HepG2 (cell line): Measurements from ENCODE around the gene TEKT5. TPM values are rescaled to one million over a fixed set of nuclear protein-coding genes. Genes with fewer than 3 reads are reported as not detected.

ENCODE experiments used
- ARNTL ChIP-seq: sonication (generic); formaldehyde crosslinking; IDR thresholded peaks from 2 replicates; pipeline ENCODE4 v1.4.0; 2020; ENCODE audit warnings: mild to moderate bottlenecking, missing genetic modification reagents
- BCL3 ChIP-seq: sonication (generic); formaldehyde crosslinking; IDR thresholded peaks from 2 replicates; pipeline ENCODE4 v1.5.1; 2020; ENCODE audit warnings: mild to moderate bottlenecking, missing genetic modification reagents, moderate library complexity
- CHD4 ChIP-seq: fragments of 200-600 bp; sonication (generic); IDR thresholded peaks from 2 replicates; pipeline ENCODE4 v1.7.0; 2017; ENCODE audit warnings: mild to moderate bottlenecking, low read length, borderline replicate concordance
- ETV5 ChIP-seq: IDR thresholded peaks from 2 replicates; pipeline ENCODE4 v1.6.1; 2018; ENCODE audit warnings: missing biosample characterization, missing genetic modification reagents, inconsistent platforms, borderline replicate concordance
- GLMP ChIP-seq: sonication (generic); formaldehyde crosslinking; IDR thresholded peaks from 2 replicates; pipeline ENCODE4 v1.9.0; 2021; ENCODE audit warnings: missing genetic modification reagents, mild to moderate bottlenecking, borderline replicate concordance
- KDM4B ChIP-seq: sonication (generic); formaldehyde crosslinking; IDR thresholded peaks from 2 replicates; pipeline ENCODE4 v1.4.0; 2020; ENCODE audit warnings: missing genetic modification reagents
- MAFK ChIP-seq, 2 experiments: IDR thresholded peaks in 1 of 2; conservative IDR thresholded peaks in 1 of 2; 2 replicates each; pipeline ENCODE4 v1.6.1; 2011; ENCODE audit warnings: improper control_type of control experiment in 2 of 2, low read length in 2 of 2
- MAX ChIP-seq: IDR thresholded peaks from 2 replicates; pipeline ENCODE4 v1.6.1; 2012; ENCODE audit warnings: inconsistent platforms
- NRL ChIP-seq: sonication (generic); formaldehyde crosslinking; IDR thresholded peaks from 2 replicates; pipeline ENCODE4 v1.5.0; 2020; ENCODE audit warnings: missing genetic modification reagents, mild to moderate bottlenecking, moderate library complexity, borderline replicate concordance
- PLRG1 ChIP-seq: fragments of 450-650 bp; conservative IDR thresholded peaks from 2 replicates; pipeline ENCODE4 v1.6.1; 2016
- POGZ ChIP-seq: sonication (generic); formaldehyde crosslinking; IDR thresholded peaks from 2 replicates; pipeline ENCODE4 v1.4.0; 2020; ENCODE audit warnings: mild to moderate bottlenecking, missing genetic modification reagents
- U2AF2 ChIP-seq: fragments of 200-400 bp; formaldehyde crosslinking; IDR thresholded peaks from 2 replicates; pipeline ENCODE4 v1.6.1; 2017; ENCODE audit warnings: low read depth, mild to moderate bottlenecking, low read length
- ZBTB20 ChIP-seq: sonication (generic); formaldehyde crosslinking; IDR thresholded peaks from 2 replicates; pipeline ENCODE4 v1.8.1; 2023; ENCODE audit warnings: missing genetic modification reagents, low read depth, mild to moderate bottlenecking, borderline replicate concordance
- ZFP36 ChIP-seq: fragments of 150-350 bp; IDR thresholded peaks from 2 replicates; pipeline ENCODE4 v1.6.1; 2018; ENCODE audit warnings: borderline replicate concordance, low read length, low read depth; ENCODE audit not compliant: partially characterized antibody
- ZFP90 ChIP-seq: sonication (generic); formaldehyde crosslinking; IDR thresholded peaks from 2 replicates; pipeline ENCODE4 v1.8.0; 2022; ENCODE audit warnings: missing genetic modification reagents, mild to moderate bottlenecking, inconsistent platforms, borderline replicate concordance
- ZNF205 ChIP-seq: IDR thresholded peaks from 2 replicates; pipeline ENCODE4 v1.6.1; 2018; ENCODE audit warnings: missing biosample characterization, missing genetic modification reagents
- ZNF451 ChIP-seq: sonication (generic); formaldehyde crosslinking; IDR thresholded peaks from 2 replicates; pipeline ENCODE4 v1.5.0; 2020; ENCODE audit warnings: mild to moderate bottlenecking, missing genetic modification reagents
- ZNF569 ChIP-seq: sonication (generic); formaldehyde crosslinking; IDR thresholded peaks from 2 replicates; pipeline ENCODE4 v1.5.0; 2020; ENCODE audit warnings: mild to moderate bottlenecking, missing genetic modification reagents, moderate library complexity, borderline replicate concordance
- ZNF766 ChIP-seq: sonication (generic); formaldehyde crosslinking; IDR thresholded peaks from 2 replicates; pipeline ENCODE4 v1.5.0; 2020; ENCODE audit warnings: missing genetic modification reagents, borderline replicate concordance
- ZNF772 ChIP-seq: sonication (generic); formaldehyde crosslinking; IDR thresholded peaks from 2 replicates; pipeline ENCODE4 v1.5.0; 2020; ENCODE audit warnings: mild to moderate bottlenecking, missing genetic modification reagents
- ZNF883 ChIP-seq: sonication (generic); formaldehyde crosslinking; IDR thresholded peaks from 2 replicates; pipeline ENCODE4 v1.5.1; 2020; ENCODE audit warnings: mild to moderate bottlenecking, missing genetic modification reagents; ENCODE audit errors: not compliant biosample characterization
- ZSCAN9 ChIP-seq: IDR thresholded peaks from 2 replicates; pipeline ENCODE4 v1.6.1; 2016; ENCODE audit warnings: borderline replicate concordance
- polyA plus RNA-seq, 8 experiments: library from polyadenylated mRNA; depleted of rRNA in 3 of 8; stranded (reverse) in 7 of 8; unstranded in 1 of 8; fragments of >200 nt; fragmentation: Illumina TruSeq in 4 of 8; extraction: Trizol in 4 of 8; gene quantifications; 2 replicates each; pipeline versions ENCODE4 v1.2.1 to v1.2.3, GENCODE V29; 2011 to 2016; ENCODE audit warnings: low read depth in 4 of 8, missing spikeins in 1 of 8, mixed read lengths in 1 of 8; ENCODE audit not compliant: insufficient read depth in 1 of 8
- total RNA-seq, 5 experiments: library from RNA; depleted of rRNA; stranded (reverse); fragments of >200 nt; fragmentation: Illumina TruSeq; extraction: Trizol; gene quantifications; 2 replicates each; pipeline ENCODE4 v1.2.3, GENCODE V29; 2016; ENCODE audit warnings: low read depth in 1 of 5
- TF ChIP-seq, protein P1 (sequence below): sonication (generic); formaldehyde crosslinking; conservative IDR thresholded peaks from 2 replicates; pipeline ENCODE4 v1.4.0; 2020; ENCODE audit warnings: missing genetic modification reagents
- TF ChIP-seq, protein P2 (sequence below): sonication (generic); formaldehyde crosslinking; conservative IDR thresholded peaks from 2 replicates; pipeline ENCODE4 v1.5.0; 2020; ENCODE audit warnings: missing genetic modification reagents

TEKT5 gene
- total and polyA plus RNA-seq, 2 of the 13 experiments (the other 11 are each of a cell fraction or from before 2014, with no cell fraction given), result 0.16 TPM; not detected in 1

- peak; percentile 99 for TF ChIP-seq ZBTB20
- peak; percentile 78 to 91 for TF ChIP-seq MAFK (conservative IDR thresholded peaks at IDR 0.05 in 1 of 2, IDR thresholded peaks at IDR 0.05 in 1 of 2; ENCODE audit: low read length in 2 of 2)
- TF ChIP-seq, protein P1, sequence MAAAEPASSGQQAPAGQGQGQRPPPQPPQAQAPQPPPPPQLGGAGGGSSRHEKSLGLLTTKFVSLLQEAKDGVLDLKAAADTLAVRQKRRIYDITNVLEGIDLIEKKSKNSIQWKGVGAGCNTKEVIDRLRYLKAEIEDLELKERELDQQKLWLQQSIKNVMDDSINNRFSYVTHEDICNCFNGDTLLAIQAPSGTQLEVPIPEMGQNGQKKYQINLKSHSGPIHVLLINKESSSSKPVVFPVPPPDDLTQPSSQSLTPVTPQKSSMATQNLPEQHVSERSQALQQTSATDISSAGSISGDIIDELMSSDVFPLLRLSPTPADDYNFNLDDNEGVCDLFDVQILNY (CRISPR knock-in tag), result no peak
- TF ChIP-seq ZFP36, result peak; percentile 40
- TF ChIP-seq BCL3, result peak; percentile 95
- TF ChIP-seq, protein P2, sequence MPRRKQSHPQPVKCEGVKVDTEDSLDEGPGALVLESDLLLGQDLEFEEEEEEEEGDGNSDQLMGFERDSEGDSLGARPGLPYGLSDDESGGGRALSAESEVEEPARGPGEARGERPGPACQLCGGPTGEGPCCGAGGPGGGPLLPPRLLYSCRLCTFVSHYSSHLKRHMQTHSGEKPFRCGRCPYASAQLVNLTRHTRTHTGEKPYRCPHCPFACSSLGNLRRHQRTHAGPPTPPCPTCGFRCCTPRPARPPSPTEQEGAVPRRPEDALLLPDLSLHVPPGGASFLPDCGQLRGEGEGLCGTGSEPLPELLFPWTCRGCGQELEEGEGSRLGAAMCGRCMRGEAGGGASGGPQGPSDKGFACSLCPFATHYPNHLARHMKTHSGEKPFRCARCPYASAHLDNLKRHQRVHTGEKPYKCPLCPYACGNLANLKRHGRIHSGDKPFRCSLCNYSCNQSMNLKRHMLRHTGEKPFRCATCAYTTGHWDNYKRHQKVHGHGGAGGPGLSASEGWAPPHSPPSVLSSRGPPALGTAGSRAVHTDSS (CRISPR knock-in tag), result no peak
- TF ChIP-seq ARNTL (CRISPR knock-in tag), result peak; percentile 98
- no peak for TF ChIP-seq PLRG1
- no peak for TF ChIP-seq ZNF883
- TF ChIP-seq GLMP (CRISPR knock-in tag), result no peak
- 0 out of 2 replicates have a peak, but pooled peaks have one; percentile 54 for TF ChIP-seq ZNF766
- TF ChIP-seq ETV5 (CRISPR knock-in tag), result peak; percentile 93; the same call in 1 of the 2 replicates
- peak; percentile 85 for TF ChIP-seq ZNF451
- TF ChIP-seq POGZ (CRISPR knock-in tag), result peak; percentile 99
- TF ChIP-seq U2AF2, result no peak
- TF ChIP-seq NRL (CRISPR knock-in tag), result no peak
- TF ChIP-seq KDM4B, result peak; percentile 91; the same call in 1 of the 2 replicates
- TF ChIP-seq CHD4, result peak; percentile 100
- TF ChIP-seq ZNF772 (CRISPR knock-in tag), result peak; percentile 87
- TF ChIP-seq ZNF569, result no peak
- peak; percentile 44; the same call in 1 of the 2 replicates for TF ChIP-seq ZFP90
- peak; percentile 90 for TF ChIP-seq MAX
- peak; percentile 99 for TF ChIP-seq ZSCAN9 (CRISPR knock-in tag)
- peak; percentile 91 for TF ChIP-seq ZNF205 (CRISPR knock-in tag)
Observed at GRCh38 chr16:10647721-10648296, 46.9 kb downstream of the TEKT5 start (continued).
